Hippocampal formation (tissue), 2 donors: ENCODE measurements around the gene POLL.

Source experiments
- DNase-seq, 2 donors: peaks; one replicate each; lab custom pipeline; 2025; lab: John Stamatoyannopoulos, UW

POLL gene

DNA sequence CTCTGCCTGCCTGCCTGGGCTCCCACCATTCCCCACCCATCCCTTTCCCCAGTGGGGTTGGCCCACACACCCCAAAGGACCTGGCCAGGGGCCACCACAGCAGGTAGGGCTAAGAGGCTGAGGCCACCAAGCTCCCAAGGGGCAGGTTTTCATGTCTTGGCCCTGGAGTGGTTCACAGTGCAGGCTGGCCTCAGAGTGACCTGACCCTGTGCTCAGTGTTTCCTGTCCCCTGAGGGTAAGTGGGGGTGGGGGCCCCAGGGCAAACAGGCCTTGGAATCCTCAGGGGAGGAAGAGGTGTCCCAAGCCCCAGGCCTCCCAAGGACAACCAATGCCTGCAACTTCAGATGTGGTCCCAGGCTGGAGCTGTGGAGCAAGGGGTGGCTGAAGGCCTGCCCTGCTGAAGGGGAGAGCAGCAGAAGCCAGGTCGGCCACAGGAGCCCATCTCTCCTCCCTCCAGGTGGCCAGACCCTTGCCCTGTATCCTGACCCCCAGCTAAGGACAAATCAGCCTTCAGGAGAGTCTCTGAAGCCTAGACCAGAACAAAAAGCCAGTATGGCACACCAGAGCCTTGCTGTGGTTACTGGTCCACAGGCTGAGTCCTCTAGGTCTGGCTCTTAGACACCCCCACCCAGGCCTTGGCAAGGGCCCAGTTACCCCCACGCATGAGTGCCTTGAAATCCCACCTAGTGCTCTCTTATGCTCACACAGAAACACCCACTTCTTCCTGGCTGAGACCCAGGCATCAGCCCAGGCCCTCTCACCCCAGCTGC, 27.6 kb downstream of the POLL start:
- no peak for DNase-seq

DNA sequence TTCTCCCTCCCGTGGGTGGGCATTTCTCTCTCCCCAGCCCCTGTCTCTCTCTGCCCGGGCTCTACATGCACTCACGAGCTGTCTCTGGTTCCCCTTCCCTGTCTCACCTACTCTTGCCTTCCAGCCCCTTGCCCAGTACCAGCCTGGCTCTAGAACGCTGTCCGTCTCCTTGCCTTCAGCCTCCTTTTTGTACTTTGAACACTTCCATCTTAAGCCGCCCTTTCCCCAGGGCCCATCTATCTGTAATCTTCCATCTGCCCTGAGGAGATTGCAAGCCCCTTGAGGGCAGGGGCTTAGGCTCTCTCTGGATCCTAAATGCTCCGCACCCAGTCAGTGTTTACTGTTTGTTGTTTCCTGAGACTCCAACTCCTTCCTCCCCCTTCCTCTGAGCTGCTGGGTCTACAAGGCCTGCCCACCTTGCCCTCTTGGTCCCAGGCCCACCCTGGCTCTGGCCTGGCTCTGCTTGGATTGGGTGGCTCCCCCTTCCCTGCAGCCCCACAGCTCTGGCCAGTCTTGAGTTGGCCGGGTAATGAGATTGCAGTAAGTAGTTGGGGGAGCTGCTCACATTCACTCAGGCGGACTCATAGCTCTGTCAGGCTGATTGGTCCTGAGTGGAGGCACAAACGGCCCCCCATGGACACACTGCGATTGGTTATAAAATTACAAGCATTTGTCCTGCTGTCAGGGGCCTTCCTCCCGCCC, 28.3 kb downstream of the POLL start:
- no peak for DNase-seq

DNA sequence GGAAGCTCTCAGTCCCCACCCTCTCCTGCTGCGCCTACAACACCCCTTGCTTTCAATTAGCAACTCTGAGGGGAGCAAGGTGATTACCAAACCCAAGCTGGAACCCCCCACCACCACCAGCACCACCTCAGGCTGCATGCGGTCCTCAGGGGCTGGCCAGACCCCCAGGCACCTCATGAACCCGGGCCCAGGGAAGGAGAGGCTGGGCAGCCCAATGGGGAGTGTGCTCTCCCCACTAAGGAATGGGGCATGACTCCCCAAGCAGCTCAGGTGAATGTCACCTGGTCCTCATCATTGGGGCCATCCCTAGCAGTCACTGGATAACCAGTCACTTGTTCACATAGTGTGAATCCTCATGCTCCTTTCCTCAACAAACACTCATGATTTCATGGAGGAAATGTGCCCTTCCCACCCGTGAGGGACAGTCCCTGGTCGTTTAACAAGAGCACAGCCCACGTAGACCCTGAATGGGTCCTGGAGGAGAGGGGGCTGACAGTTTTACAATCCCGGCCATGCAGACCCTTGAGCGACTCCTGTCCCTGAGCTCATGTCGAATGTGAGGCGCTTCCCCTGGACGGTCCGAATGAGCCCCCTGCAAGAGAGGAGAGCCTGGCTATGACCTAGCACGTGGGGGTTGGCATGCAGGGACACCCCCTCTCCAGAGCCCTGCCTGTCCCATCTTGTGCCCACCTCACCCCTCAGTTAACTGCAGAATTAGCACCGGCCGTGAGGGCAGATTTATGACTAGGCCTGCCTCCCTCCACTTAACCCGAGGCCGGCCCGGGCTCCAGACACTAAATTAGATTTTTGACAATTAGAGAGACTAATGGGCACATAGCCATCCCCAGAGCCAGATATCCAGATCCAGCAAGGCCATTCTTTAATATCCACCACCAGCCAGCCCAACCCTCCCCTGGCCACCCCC, 29.1 kb downstream of the POLL start:
- no peak for DNase-seq

DNA sequence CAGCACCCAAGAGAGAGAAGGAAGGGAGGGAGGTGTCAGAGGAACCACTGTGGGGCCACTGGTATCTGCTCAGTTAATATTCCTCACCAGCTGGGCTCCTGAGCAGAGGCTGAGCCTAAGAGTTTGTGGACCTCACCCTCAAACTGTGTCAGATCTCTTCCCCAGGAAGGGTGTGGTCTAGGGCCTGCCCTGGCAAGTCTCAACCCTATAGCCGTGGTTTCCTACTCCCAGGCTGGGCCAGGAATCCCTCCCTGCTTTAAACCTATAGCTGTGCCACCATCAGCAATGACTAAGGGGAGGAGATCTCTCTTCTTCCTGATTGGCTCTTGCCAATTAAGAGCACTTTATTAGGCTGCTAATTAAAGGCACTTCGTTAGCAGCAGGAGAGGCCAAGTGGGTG, 29.9 kb downstream of the POLL start:
- DNase-seq, result no peak

DNA sequence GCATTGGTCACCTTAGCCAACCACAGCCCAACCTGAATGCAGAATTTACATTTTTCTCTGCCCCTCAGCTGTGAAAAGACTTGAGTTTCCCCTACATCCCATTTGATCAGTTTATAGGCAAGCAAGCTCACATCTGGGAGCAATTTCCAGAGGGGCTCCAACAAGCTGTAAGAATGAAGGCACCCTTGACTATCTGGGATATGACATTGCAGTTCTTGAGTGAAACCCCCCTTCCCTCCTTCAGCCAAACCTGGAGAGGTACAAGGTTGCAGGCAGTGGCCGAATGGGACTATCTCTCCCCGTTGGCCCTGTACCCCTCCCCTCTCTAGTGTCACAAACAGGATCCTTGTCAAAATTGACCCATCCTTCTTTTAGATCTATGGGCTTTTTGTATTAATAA, 30.5 kb downstream of the POLL start:
- DNase-seq, result no peak

DNA sequence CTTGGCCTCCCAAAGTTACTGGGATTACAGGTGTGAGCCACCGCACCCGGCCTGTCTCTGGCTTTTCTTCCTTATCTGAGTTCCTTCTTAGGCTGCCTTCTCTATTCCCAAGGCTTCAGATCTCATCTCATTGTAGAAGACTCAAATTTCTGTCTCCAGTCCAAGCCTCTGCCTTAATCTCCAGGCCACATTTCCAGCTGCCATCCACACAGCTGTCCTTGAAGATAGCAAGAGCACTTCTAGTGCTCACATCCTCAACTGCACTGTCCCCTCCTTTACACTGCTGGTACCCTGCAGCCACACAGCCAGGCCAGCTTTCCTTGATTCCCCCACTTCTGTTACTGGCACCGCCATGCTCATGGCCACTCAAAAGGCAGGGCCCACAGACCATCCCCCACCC, 35.6 kb downstream of the POLL start:
- DNase-seq, result no peak

DNA sequence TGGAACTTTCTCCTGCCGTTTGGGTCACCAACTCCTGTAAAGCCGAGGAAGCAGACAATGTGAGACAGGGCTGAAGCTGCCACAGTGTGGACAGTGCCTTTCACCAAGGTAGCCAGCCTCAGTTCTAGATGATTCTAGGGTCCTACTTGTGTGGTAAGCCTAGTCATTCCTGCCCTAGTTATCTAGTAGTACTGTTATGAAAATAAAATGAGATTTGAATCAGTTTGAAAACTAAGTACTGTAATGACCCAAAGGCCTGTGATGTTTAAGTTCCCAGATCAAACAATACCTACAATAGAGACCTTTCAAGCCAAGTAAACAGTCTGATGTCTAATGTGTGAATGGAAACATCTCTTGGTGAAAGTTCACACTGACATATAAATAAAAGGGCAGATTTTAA, 37.1 kb downstream of the POLL start:
- no peak for DNase-seq

DNA sequence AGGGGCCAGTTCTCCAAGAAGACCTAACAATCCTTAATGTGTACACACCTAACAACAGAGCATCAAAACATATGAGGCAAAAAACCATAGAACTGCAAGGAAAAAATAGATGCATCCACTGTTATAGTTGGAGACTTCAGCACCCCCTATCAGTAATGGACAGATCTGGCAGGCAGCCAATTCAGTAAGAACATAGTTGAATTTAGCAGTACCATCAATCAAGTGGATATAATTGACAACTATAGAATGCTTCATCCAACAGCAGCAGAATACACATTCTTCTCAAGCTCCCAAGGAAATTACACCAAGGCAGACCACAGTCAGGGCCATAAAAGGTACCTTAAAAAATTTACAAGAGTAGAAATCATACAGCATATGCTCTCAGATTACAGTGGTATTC, 42.2 kb downstream of the POLL start:
- DNase-seq, result no peak

DNA sequence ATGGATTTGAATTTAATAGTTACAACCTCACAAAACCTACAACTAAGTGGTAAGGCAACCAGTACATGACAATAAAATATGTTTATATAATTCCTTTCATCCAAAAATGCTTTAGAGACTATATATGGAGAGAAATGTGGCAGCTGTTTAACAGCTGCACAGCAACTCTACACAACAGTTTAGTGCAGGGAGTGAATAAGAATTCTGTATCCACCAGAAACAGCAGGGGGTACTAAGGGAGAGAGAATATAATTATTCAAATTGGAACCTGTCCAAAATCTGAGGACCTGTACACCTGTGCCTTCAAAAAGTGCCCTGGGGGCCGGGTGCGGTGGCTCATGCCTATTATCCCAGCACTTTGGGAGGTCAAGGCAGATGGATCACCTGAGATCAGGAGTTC, 49.6 kb downstream of the POLL start:
- DNase-seq, result no peak

DNA sequence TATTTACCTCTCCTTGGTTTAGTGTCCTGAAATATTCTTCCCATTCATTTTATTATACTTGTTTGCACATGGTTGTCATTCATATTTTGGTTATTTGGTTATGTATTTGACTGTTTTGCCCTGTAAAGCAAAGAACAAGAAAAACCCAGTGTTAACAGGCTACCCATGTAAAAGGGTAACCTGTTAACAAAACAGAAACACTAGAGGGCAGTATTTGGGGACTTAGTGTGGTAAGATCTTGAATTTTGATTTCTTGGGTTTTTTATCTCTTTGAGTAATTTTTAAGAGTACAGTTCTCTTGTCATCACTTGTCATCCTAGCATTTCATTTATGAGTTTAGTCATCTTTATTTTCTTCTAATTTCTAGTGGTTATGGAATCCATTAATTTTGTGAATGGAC, 51.3 kb downstream of the POLL start:
- DNase-seq, result no peak

DNA sequence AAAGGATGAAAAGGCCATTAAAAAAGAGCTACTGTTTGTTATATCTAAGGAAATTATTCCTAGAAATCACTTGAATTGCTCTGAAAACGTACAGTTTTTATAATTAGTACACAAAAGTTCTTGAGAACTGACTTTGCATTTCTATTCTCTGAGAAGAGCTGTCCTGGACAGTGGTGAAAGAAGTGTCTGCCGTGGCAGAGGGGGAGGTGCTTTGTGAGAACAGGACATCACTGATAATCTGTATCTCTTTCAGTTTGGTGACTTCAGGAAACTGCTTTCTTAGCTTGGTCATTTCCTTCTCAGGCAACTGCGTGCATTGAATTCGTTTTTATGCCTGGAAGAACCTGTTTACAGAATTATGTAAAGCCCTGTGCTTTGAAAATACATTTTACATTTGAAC, 52.1 kb downstream of the POLL start:
- no peak for DNase-seq

DNA sequence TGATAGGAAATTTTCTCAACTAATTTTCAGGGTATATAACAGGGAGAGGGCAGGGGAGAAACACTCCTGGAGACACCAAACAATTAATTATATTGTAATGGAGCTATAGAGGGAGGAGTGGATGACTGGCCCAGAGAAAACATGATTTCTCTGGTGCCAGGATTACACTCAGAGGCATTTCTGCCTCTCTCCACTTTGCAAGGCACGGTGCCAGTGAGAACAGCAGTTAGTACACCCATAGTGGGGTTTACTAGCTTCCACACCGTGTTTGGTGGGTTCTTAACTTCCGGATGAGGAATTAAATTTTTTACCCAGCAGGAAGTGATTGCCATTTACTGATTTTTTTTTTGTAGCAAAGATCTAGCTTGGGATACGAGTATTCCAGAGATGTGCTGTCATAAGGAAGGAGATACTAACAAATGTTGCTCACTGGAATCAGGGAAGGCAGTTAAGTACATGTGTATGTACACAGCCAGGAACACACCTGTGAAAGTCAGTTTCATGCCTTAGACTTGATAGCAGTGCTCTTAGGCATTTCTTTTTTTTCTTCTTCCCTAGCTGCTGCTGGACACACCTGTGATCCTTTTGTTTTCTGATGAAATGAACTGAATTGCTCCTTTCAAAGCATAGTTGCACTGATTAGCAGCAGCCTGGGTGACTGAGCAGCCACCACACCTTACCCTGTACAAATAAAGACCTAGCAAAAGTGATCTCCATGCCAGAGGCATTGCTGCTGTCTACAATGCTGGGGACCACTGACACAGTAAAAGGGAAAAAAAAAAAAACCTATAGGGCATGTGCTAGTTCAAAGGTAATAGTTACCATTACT, 58.1 kb downstream of the POLL start:
- DNase-seq, result no peak

DNA sequence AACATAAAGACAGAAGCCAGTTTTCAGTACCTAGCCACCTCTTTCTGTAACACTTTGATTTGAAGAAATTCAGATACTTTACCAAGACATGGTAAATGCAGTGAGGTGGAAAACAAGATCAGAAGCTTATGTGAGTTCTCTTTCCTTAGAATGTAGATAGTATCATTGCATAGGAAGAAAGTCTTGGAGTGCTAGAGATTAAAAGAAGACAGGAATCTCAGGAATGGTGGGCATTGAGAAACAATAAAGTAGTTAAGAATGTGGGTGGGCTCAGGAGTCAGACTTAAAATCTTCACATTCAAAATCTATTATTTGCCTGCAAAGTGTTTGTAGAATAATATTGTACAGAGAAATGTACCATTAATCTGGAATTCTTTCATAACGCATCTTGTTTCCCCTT, 58.9 kb downstream of the POLL start:
- DNase-seq, result no peak
